Fibroblast of villous mesenchyme (primary cell): ENCODE data around the gene ECEL1. TPM values are rescaled to one million over a fixed set of nuclear protein-coding genes. Genes with fewer than 3 reads are reported as not detected.

ENCODE experiments used
- DNase-seq: peaks from one replicate; pipeline ENCODE4 v3.0.0-alpha.2; 2010; ENCODE audit warnings: low read depth
- H3K4me3 ChIP-seq: 2 replicates; pipeline ENCODE4 v1.5.1; 2011; ENCODE audit warnings: low read depth, mild to moderate bottlenecking, low read length
- total RNA-seq: library from RNA; depleted of rRNA; stranded (reverse); fragments of >200 nt; gene quantifications from 2 replicates; pipeline ENCODE4 v1.2.3, GENCODE V29; 2012
- TF ChIP-seq, protein P1 (sequence below): IDR thresholded peaks from 2 replicates; pipeline ENCODE4 v1.5.1; 2012; ENCODE audit warnings: low read depth, mild to moderate bottlenecking, low read length; ENCODE audit not compliant: insufficient read depth

Gene ECEL1
- total RNA-seq, 1 donor = not detected

DNA sequence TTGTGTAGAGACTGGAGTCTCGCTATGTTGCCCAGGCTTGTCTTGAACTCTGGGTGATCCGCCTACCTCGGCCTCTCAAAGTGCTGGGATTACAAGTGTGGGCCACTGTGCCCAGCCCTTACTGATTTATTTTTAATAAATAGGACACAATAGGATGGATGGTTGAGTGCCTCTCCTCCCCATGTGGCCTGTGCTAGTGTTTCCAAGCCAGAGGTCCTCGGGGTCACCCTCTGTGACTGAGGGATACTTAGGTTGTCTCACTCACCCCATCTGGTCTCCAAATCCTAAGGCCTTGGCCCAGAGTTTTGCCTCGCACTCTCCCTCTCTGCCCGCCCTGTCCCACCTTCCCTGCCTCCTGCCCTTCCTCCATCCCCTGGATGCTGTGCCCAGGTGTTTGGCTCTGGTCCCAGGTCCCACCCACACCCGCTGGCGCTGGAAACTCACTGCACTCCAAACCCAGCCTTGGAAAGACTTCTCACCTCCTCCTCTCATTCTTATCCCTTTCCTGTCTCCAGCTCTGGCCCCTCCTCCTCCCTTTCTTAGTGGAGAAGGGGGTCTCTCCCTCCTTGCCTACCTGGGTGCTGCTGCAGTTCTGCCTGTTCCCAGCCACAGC, 4.7 kb upstream of the ECEL1 start:
- TF ChIP-seq, protein P1, sequence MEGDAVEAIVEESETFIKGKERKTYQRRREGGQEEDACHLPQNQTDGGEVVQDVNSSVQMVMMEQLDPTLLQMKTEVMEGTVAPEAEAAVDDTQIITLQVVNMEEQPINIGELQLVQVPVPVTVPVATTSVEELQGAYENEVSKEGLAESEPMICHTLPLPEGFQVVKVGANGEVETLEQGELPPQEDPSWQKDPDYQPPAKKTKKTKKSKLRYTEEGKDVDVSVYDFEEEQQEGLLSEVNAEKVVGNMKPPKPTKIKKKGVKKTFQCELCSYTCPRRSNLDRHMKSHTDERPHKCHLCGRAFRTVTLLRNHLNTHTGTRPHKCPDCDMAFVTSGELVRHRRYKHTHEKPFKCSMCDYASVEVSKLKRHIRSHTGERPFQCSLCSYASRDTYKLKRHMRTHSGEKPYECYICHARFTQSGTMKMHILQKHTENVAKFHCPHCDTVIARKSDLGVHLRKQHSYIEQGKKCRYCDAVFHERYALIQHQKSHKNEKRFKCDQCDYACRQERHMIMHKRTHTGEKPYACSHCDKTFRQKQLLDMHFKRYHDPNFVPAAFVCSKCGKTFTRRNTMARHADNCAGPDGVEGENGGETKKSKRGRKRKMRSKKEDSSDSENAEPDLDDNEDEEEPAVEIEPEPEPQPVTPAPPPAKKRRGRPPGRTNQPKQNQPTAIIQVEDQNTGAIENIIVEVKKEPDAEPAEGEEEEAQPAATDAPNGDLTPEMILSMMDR = no peak
- DNase-seq = no peak

DNA sequence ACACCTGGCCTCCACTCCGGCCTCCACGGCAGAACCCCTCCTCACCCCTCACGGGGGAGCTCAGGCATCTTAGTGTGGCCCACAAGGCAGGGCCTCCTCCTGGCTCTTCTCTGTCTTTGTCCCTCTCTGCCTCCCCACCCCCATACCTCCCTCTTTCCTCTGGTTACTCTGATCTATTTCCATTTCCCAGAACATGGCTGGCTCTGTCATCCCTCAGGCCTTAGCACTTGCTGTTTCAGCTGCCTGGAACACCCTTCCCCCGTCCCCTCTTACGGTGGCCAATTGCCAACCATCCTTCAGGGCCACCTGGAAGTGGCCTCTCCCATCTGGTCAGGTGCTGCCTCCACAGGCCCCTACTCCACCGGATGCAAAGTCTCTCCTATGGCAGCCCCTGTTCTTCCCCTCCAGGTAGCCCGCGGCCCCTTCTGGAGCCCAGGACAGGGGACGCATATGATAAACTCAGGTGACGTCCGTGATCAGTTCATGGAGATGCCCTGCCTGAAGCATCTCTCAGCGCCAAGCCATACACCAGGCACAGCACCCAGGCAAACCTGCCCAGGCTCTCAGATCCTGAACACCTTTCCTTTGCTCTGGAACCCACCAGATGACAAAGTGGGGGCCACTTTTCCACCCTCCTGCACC, 3.6 kb upstream of the ECEL1 start:
- no peak for DNase-seq
- no peak overlapping the region for H3K4me3 ChIP-seq
- TF ChIP-seq, protein P1 = no peak

More for the DNA sequence above, 4.7 kb upstream of the ECEL1 start:
- H3K4me3 ChIP-seq = no peak overlapping the region

DNA sequence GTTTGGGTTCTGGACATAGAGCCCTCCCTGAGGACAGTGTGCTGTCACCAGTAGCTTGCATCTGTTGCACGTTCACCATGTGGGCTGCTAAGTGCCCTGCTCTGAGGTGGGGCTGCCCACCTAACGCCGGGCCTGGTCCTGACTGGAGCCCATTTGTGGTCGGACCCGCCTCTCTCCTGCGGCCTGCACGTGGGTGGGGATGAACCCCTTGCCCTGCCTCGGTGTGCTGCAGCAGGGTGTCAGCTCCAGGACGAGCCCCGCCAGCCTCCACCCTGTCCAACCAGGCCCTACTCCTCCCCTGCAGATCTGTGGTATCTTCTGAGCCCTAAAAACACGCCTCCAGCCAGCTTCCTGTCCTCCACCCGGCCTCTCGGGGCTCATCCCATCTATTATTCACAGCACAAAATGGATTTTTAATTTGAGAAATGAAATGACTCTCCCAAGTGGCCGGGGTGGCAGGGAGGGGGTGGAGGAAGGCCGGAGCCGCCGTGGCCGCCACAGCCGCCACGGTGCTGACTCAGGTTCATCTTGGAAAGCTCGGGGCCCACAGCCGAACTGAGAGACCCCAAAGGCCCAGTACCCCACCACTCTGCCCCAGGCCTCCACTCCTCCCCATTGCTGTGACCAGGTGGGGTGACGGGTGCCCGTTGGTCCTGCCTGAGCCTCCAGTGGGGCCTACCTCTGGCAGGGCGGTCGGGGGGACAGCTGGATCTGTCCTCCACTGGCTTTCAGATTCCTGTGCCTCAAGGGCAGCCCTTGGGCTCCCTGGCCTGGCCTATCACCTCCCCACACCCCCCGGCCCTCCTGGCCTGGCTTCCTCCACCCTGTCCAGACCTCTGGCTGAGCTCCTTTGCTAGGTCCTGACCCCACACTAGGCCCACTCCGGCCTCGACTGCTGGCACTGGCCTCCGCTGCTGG, 2.8 kb upstream of the ECEL1 start:
- TF ChIP-seq, protein P1 = no peak
- no peak overlapping the region for H3K4me3 ChIP-seq
- no peak for DNase-seq

DNA sequence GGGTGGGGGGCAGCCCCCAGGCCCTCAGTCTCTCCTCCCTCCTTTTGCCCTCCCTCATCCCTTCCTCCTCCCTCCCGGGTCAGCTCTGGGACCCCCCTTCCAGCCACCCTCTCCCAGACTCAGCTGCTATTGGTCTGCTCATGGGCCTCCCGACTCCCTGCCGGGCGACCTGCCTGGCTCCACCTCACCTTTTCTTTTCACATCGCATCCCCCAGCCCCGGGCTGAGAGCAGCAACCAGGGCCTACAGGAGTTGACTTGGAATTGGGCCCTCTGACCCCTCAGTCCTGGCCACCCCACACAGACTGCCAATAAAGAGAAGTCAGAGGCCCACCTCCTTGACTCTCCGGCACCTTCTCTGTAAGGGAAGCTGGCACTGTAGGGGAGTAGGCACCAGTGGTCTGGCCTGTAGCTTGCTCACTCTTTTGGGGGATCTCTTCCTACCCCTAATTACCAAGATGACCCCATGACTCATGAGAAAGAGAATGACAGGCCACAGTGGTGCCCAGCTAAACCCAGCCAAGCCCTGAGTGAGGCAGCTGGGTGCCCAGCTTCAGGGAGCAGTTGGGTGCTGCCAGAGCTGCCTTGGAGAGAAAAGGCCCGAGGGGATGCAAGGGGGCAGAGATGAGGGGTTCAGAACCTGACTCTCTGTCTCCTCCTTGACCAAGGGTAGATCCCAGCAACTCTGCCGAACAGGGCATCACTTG, 2.0 kb upstream of the ECEL1 start:
- no peak overlapping the region for H3K4me3 ChIP-seq
- TF ChIP-seq, protein P1 = no peak
- no peak for DNase-seq

DNA sequence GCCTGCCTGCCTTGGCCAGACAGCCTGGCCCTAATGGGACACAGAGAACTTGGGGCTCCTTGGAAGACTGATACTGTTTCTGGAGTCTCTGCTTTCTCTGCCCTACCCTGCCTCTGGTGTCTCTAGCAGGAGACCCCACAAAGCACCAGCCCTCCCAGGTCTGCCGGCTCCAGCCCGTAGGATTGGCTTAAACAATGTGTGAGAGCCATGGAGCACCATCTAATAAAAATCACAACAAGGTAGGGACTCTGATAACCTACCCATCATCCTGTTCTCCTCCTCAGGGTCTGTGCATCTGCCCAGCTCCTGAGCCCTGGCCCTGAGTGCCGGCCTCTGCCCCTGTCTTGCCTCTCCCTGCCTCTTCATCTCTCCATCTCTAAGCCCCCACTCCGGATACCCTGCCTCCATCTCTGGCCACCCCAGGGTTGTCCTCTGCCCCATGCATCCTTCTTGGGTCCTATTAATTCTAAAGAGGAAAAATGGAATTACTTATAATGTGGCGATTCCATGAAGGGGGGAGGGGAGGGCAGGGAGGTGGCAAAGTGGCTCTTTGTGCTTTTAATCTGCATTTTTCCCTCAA, 1.2 kb upstream of the ECEL1 start:
- H3K4me3 ChIP-seq = no peak overlapping the region
- DNase-seq = no peak
- TF ChIP-seq, protein P1 = no peak

DNA sequence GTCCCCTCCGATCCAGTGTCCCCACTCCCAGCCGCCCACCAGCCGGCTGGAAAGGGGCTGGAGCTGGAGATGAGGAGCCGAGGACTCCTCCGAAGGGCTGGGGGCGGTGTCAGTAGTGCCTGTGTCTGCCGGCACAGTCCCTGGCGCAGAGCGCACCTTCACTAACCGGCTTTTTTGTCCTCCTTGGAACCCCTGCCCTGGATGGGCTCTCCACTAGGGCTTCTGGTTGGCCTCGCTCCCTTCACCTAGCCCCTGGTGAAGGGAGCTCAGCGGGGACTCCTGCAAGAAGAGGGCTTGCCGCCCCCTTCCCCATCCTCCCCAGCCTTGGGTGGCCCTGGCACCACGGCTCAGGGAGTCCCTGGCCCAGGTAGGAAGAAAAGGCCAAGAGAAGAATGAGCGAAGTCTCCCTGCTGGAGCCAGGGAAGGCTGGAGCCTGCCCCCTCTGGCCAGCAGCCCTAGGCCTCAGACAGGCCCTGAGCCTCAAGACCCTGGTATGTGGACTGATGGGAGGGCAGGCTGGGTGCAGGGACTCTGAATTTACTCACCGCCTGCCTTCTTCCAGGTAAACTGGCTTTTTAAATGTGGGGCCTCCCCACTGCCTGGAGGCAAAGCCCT, 570 bp upstream of the ECEL1 start:
- DNase-seq = no peak
- TF ChIP-seq, protein P1 = no peak
- no peak overlapping the region for H3K4me3 ChIP-seq
